IMR-90 (cell line): ENCODE data around the gene E2F3. TPM values are rescaled to one million over a fixed set of nuclear protein-coding genes. Genes with fewer than 3 reads are reported as not detected.

Experiments used
- ATAC-seq: fragments of 200-7000 bp; cut with Tn5 transposase; 2 replicates; pipeline ENCODE4 v1.9.1; 2020; ENCODE audit warnings: low read depth, mild to moderate bottlenecking, moderate library complexity
- BruUV-seq: library from RNA; stranded (reverse); fragments of 400-500 nt; replicated peaks from 2 replicates; lab custom pipeline; 2021; lab: Mats Ljungman, UMichigan
- CTCF ChIA-PET: fragments of 300-600 bp; formaldehyde crosslinking; extraction: SDS; loops from one replicate; lab custom pipeline; 2021; ENCODE audit warnings: antibody characterized with exemption; lab: Yijun Ruan, JAX
- POLR2A ChIA-PET: fragments of 300-600 bp; sonication (Branson Sonifier 250); formaldehyde crosslinking; loops from one replicate; lab custom pipeline; 2022; ENCODE audit warnings: antibody characterized with exemption; ENCODE audit not compliant: unreplicated experiment; lab: Charles Lee
- DNase-seq: peaks from one replicate; pipeline ENCODE4 v3.0.0; 2013
- H2AFZ ChIP-seq: replicated peaks from 2 replicates; pipeline ENCODE3; 2013; ENCODE audit warnings: low read length, mild to moderate bottlenecking; ENCODE audit not compliant: poor library complexity
- H2AK5ac ChIP-seq: 2 replicates; pipeline ENCODE4 v1.6.1; 2013; ENCODE audit warnings: low read depth, low read length, inconsistent platforms
- H2AK9ac ChIP-seq: replicated peaks from 2 replicates; pipeline ENCODE3; 2013; ENCODE audit warnings: mild to moderate bottlenecking, low read depth, low read length, moderate library complexity; ENCODE audit not compliant: poor library complexity
- H2BK120ac ChIP-seq: 2 replicates; pipeline ENCODE4 v1.6.1; 2013; ENCODE audit warnings: low read depth, low read length, inconsistent platforms
- H2BK15ac ChIP-seq: 3 replicates; pipeline ENCODE4 v1.6.1; 2013; ENCODE audit warnings: low read depth, low read length, inconsistent platforms
- H2BK20ac ChIP-seq: 2 replicates; pipeline ENCODE4 v1.6.1; 2013; ENCODE audit warnings: low read depth, mild to moderate bottlenecking, inconsistent platforms, low read length, moderate library complexity
- H2BK5ac ChIP-seq: 2 replicates; pipeline ENCODE4 v1.6.1; 2013; ENCODE audit warnings: mild to moderate bottlenecking, low read depth, low read length, inconsistent platforms; ENCODE audit not compliant: poor library complexity, severe bottlenecking
- H3K14ac ChIP-seq: replicated peaks from 2 replicates; pipeline ENCODE4 v1.6.1; 2013; ENCODE audit warnings: low read depth, low read length, inconsistent platforms
- H3K18ac ChIP-seq: 2 replicates; pipeline ENCODE4 v1.6.1; 2013; ENCODE audit warnings: low read depth, low read length, control low read depth
- H3K23ac ChIP-seq: 2 replicates; pipeline ENCODE4 v1.6.1; 2013; ENCODE audit warnings: low read depth, low read length, inconsistent platforms
- H3K27ac ChIP-seq: 2 replicates; pipeline ENCODE4 v1.5.1; 2013; ENCODE audit warnings: mild to moderate bottlenecking, control low read depth, low read length; ENCODE audit not compliant: insufficient read depth
- H3K27me3 ChIP-seq: 2 replicates; pipeline ENCODE4 v1.6.1; 2013; ENCODE audit warnings: low read length; ENCODE audit not compliant: control insufficient read depth, insufficient read depth
- H3K36me3 ChIP-seq: 2 replicates; pipeline ENCODE4 v1.6.1; 2013; ENCODE audit warnings: low read length, mixed read lengths; ENCODE audit not compliant: control insufficient read depth, insufficient read depth
- H3K4ac ChIP-seq: 2 replicates; pipeline ENCODE4 v1.6.1; 2013; ENCODE audit warnings: low read depth, low read length, inconsistent platforms
- H3K4me1 ChIP-seq: 2 replicates; pipeline ENCODE4 v1.6.1; 2013; ENCODE audit warnings: low read length, mixed read lengths; ENCODE audit not compliant: control insufficient read depth, insufficient read depth
- H3K4me2 ChIP-seq: 2 replicates; pipeline ENCODE4 v1.6.1; 2013; ENCODE audit warnings: low read depth, mild to moderate bottlenecking, control low read depth, low read length, moderate library complexity
- H3K4me3 ChIP-seq: 2 replicates; pipeline ENCODE4 v1.5.1; 2013; ENCODE audit warnings: low read depth, mild to moderate bottlenecking, control low read depth, low read length, moderate library complexity; ENCODE audit not compliant: insufficient read depth
- H3K56ac ChIP-seq: 2 replicates; pipeline ENCODE4 v1.6.1; 2013; ENCODE audit warnings: low read length, inconsistent platforms; ENCODE audit not compliant: insufficient read depth; ENCODE audit errors: extremely low read depth
- H3K79me1 ChIP-seq, 2 experiments: 2 replicates each; pipeline ENCODE4 v1.6.1; 2013; ENCODE audit warnings: low read length in 2 of 2, inconsistent platforms in 1 of 2, low read depth in 1 of 2
- H3K9ac ChIP-seq: 2 replicates; pipeline ENCODE4 v1.6.1; 2013; ENCODE audit warnings: low read depth, low read length, control low read depth
- H3K9me1 ChIP-seq: 2 replicates; pipeline ENCODE4 v1.6.1; 2013; ENCODE audit warnings: low read length, inconsistent platforms; ENCODE audit not compliant: insufficient read depth
- H3K9me3 ChIP-seq: 2 replicates; pipeline ENCODE4 v1.6.1; 2013; ENCODE audit warnings: low read length; ENCODE audit not compliant: control insufficient read depth, insufficient read depth
- H4K20me1 ChIP-seq: 2 replicates; pipeline ENCODE4 v1.6.1; 2013; ENCODE audit warnings: low read length, inconsistent platforms; ENCODE audit not compliant: insufficient read depth
- H4K5ac ChIP-seq: 2 replicates; pipeline ENCODE4 v1.6.1; 2013; ENCODE audit warnings: mild to moderate bottlenecking, low read depth, low read length, control low read depth
- H4K8ac ChIP-seq, 2 experiments: 2 replicates each; pipeline ENCODE4 v1.6.1; 2013; ENCODE audit warnings: low read depth in 2 of 2, low read length in 2 of 2, control low read depth in 1 of 2, inconsistent platforms in 1 of 2
- H4K91ac ChIP-seq: 2 replicates; pipeline ENCODE4 v1.6.1; 2013; ENCODE audit warnings: low read depth, low read length, inconsistent platforms; ENCODE audit not compliant: insufficient read depth
- BHLHE40 ChIP-seq: fragments of 150-350 bp; IDR thresholded peaks from 2 replicates; pipeline ENCODE4 v1.6.1; 2016; ENCODE audit warnings: mild to moderate bottlenecking, low read depth, low read length
- CEBPB ChIP-seq: IDR thresholded peaks from 2 replicates; pipeline ENCODE4 v1.6.1; 2012; ENCODE audit warnings: low read depth, low read length, improper control_type of control experiment
- MAFK ChIP-seq: IDR thresholded peaks from 2 replicates; pipeline ENCODE4 v1.6.1; 2012; ENCODE audit warnings: low read depth, low read length, improper control_type of control experiment
- MAZ ChIP-seq: IDR thresholded peaks from 2 replicates; pipeline ENCODE4 v1.6.1; 2012; ENCODE audit warnings: low read depth, mild to moderate bottlenecking, low read length, improper control_type of control experiment, moderate library complexity, borderline replicate concordance
- POLR2A ChIP-seq: IDR thresholded peaks from 2 replicates; pipeline ENCODE4 v1.6.1; 2012; ENCODE audit warnings: mild to moderate bottlenecking, low read depth, low read length
- RAD21 ChIP-seq: IDR thresholded peaks from 2 replicates; pipeline ENCODE4 v1.6.1; 2012; ENCODE audit warnings: low read length, improper control_type of control experiment
- RFX5 ChIP-seq: IDR thresholded peaks from 2 replicates; pipeline ENCODE4 v1.8.0; 2012; ENCODE audit warnings: low read depth, mild to moderate bottlenecking, low read length, moderate library complexity
- SMC3 ChIP-seq: fragments of 150-350 bp; IDR thresholded peaks from 2 replicates; pipeline ENCODE4 v1.6.1; 2016; ENCODE audit warnings: low read depth, mild to moderate bottlenecking, antibody characterized with exemption, low read length, moderate library complexity
- WGBS, 2 experiments: methylation state at CpG; one replicate each; pipeline versions ENCODE4 v1.1.5 to v1.1.7; 2013; ENCODE audit warnings: missing lambda C conversion rate in 2 of 2; ENCODE audit not compliant: insufficient read length in 1 of 2; ENCODE audit errors: extremely low coverage in 2 of 2; 5-methylcytosine and 5-hydroxymethylcytosine counted together
- dilution Hi-C: fragments of 300-500 bp; cut with HindIII; formaldehyde crosslinking; loops from one replicate; pipeline ENCODE4 v1.14.3; 2018; ENCODE audit warnings: low sequenced_read_pairs; ENCODE audit not compliant: unreplicated experiment
- in situ Hi-C: fragments of 300-500 bp; cut with MboI; formaldehyde crosslinking; loops from 3 replicates; pipeline ENCODE4 v1.14.3; 2019; ENCODE audit warnings: low sequenced_read_pairs, inconsistent platforms, mixed read lengths
- intact Hi-C: fragments of 100-400 bp; cut with micrococcal nuclease; formaldehyde crosslinking; loops from 2 replicates; pipeline ENCODE4 v1.10.0; 2022
- polyA plus RNA-seq, 3 experiments: library from polyadenylated mRNA; depleted of rRNA; stranded (reverse); fragments of >200 nt; gene quantifications; 2 replicates each; pipeline ENCODE4 v1.2.3, GENCODE V29; 2012; ENCODE audit warnings: low replicate concordance in 1 of 3
- total RNA-seq: library from RNA; depleted of rRNA; stranded (reverse); fragments of >200 nt; gene quantifications from 2 replicates; pipeline ENCODE4 v1.2.3, GENCODE V29; 2012
- TF ChIP-seq, protein P1 (sequence below): fragments of 150-350 bp; IDR thresholded peaks from 2 replicates; pipeline ENCODE4 v1.6.1; 2016; ENCODE audit warnings: low read depth, mild to moderate bottlenecking, low read length, moderate library complexity, borderline replicate concordance
- TF ChIP-seq, protein P2 (sequence below): conservative IDR thresholded peaks from 2 replicates; pipeline ENCODE4 v1.5.1; 2012; ENCODE audit warnings: mild to moderate bottlenecking, low read depth, low read length, improper control_type of control experiment
- TF ChIP-seq, protein P3 (sequence below): fragments of 150-350 bp; IDR thresholded peaks from 2 replicates; pipeline ENCODE4 v1.6.1; 2017; ENCODE audit warnings: mild to moderate bottlenecking, antibody characterized with exemption, low read length, low read depth

E2F3 gene
- total and polyA plus RNA-seq, 2 of the 4 experiments (the other 2 are of a cell fraction): 2.3 to 8.2 TPM

DNA sequence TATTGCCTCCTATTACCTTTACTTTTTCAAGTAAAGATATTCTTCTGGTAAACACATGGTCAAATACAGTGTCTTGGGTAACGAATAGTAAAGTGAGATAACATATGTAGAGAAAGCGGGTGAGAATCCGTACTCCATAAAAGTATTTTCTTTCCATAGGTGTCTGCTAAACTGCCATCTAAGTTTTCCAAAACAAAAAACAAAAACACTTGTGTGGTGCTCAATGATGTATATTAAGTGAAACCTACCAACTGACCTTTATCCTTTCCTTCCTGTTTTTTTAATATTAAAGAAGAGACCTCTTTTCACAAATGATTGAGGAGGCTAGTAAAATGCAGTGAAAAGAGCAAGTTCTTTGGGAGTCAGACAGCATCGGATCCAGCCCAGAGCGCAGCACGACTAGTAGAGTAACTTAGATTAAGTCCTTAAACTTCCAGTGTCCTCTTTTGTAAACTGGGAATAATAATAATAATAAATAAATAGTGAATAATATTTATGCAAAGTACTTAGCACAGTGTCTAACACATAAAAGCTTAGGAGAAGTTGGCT lies 132.1 kb downstream of the E2F3 start:
- H3K18ac ChIP-seq: no peak overlapping the region
- peaks cover 2 to 15% of the 10 kb centered on the region in 2 experiments; a peak in 3 of 4 replicates for H3K79me1 ChIP-seq
- peak overlapping the region; percentile 62; the same call in 1 of the 2 replicates for H2BK120ac ChIP-seq
- no peak overlapping the region for H2BK15ac ChIP-seq
- H3K4me2 ChIP-seq: peak overlapping the region; percentile 77
- no peaks in the 10 kb centered on the region for H3K36me3 ChIP-seq
- H4K8ac ChIP-seq: peak overlapping the region; percentile 88 to 94
- H4K91ac ChIP-seq: peak overlapping the region; percentile 43; the same call in 1 of the 2 replicates
- peak overlapping the region; percentile 85 for H2AFZ ChIP-seq
- POLR2A ChIA-PET: no interaction called here
- H3K4ac ChIP-seq: peak overlapping the region; percentile 76
- H2BK20ac ChIP-seq: no peak overlapping the region
- H3K23ac ChIP-seq: no peak overlapping the region; the same call in 1 of the 2 replicates
- intact Hi-C loops (no loop called here), in situ Hi-C loops (loop anchor here (5.0 kb wide), 1 partner anchor 242 kb away; no protein-coding TSS in a partner anchor), dilution Hi-C loops (no loop called here)
- WGBS, 2 experiments: no CpG with 5 or more reads among the region's 6 CpGs
- no peaks in the 10 kb centered on the region for H3K9me3 ChIP-seq
- no peak overlapping the region for H2AK5ac ChIP-seq
- CTCF ChIA-PET: interaction anchor here (1.2 kb wide), 1 partner anchor 17 kb away, joined by 3 read pairs; no protein-coding TSS in a partner anchor
- TF ChIP-seq CEBPB (no peak), SMC3 (no peak), MAZ (no peak), RFX5 (no peak), RAD21 (no peak), POLR2A (no peak), MAFK (no peak), BHLHE40 (no peak)
- TF ChIP-seq, protein P1, sequence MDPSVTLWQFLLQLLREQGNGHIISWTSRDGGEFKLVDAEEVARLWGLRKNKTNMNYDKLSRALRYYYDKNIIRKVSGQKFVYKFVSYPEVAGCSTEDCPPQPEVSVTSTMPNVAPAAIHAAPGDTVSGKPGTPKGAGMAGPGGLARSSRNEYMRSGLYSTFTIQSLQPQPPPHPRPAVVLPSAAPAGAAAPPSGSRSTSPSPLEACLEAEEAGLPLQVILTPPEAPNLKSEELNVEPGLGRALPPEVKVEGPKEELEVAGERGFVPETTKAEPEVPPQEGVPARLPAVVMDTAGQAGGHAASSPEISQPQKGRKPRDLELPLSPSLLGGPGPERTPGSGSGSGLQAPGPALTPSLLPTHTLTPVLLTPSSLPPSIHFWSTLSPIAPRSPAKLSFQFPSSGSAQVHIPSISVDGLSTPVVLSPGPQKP: no peak
- TF ChIP-seq, protein P2, sequence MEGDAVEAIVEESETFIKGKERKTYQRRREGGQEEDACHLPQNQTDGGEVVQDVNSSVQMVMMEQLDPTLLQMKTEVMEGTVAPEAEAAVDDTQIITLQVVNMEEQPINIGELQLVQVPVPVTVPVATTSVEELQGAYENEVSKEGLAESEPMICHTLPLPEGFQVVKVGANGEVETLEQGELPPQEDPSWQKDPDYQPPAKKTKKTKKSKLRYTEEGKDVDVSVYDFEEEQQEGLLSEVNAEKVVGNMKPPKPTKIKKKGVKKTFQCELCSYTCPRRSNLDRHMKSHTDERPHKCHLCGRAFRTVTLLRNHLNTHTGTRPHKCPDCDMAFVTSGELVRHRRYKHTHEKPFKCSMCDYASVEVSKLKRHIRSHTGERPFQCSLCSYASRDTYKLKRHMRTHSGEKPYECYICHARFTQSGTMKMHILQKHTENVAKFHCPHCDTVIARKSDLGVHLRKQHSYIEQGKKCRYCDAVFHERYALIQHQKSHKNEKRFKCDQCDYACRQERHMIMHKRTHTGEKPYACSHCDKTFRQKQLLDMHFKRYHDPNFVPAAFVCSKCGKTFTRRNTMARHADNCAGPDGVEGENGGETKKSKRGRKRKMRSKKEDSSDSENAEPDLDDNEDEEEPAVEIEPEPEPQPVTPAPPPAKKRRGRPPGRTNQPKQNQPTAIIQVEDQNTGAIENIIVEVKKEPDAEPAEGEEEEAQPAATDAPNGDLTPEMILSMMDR: no peak
- TF ChIP-seq, protein P3, sequence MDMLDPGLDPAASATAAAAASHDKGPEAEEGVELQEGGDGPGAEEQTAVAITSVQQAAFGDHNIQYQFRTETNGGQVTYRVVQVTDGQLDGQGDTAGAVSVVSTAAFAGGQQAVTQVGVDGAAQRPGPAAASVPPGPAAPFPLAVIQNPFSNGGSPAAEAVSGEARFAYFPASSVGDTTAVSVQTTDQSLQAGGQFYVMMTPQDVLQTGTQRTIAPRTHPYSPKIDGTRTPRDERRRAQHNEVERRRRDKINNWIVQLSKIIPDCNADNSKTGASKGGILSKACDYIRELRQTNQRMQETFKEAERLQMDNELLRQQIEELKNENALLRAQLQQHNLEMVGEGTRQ: no peak
- BruUV-seq: no TSS peak
- ATAC-seq (peak; percentile 71), DNase-seq (no peak)
- H4K5ac ChIP-seq: peak overlapping the region; percentile 91
- 0 out of 2 replicates have a peak, but pooled peaks cover 1% of the 10 kb centered on the region for H3K4me1 ChIP-seq
- no peaks in the 10 kb centered on the region for H3K9me1 ChIP-seq
- peak overlapping the region; percentile 48; the same call in 1 of the 2 replicates for H3K56ac ChIP-seq
- peak overlapping the region; percentile 59; the same call in 1 of the 2 replicates for H3K27ac ChIP-seq
- H2BK5ac ChIP-seq: peak overlapping the region; percentile 74
- H2AK9ac ChIP-seq: no peak overlapping the region
- H3K27me3 ChIP-seq: no peaks in the 10 kb centered on the region
- H3K9ac ChIP-seq: peak overlapping the region; percentile 72
- H4K20me1 ChIP-seq: no peaks in the 10 kb centered on the region
- H3K14ac ChIP-seq: peak overlapping the region; percentile 73
- peak overlapping the region; percentile 73; the same call in 1 of the 2 replicates for H3K4me3 ChIP-seq
